ENCODE data around the gene CLN5.

DNA sequence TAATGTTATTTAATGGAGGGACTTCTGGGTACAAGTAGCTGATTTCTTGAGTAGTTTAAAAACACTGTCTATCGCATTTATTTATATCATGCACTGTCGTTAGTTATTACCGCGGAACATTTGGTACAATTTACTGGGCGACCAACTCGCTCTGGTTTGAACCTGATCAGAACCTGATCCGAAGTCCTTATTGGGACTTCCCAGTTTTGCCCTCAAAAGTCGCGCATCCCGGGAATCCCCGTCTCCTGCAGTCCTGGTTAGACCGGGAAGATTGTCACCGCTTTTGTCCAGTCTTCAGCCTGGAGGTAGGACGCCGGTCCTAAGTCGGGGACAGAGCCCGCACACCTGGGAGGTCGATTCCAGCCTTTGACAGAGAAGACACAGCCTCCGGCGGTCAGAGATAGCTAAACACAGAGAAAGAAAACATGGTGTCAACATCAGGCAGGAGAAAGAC is 694 bp downstream of the CLN5 start:
- TF ChIP-seq CTCF (IDR thresholded peaks at IDR 0.05) (no peak), POLR2AphosphoS5 (IDR thresholded peaks at IDR 0.05; ENCODE audit: low read depth, low read length) (no peak), TCF7L2 (IDR thresholded peaks at IDR 0.05; ENCODE audit: low read depth, low read length) (no peak), REST (IDR thresholded peaks at IDR 0.05; ENCODE audit: insufficient read depth in 1 of 2, low read depth in 2 of 2, low read length in 1 of 2) (no peak)
